Keratinocyte (primary cell): Measurements from ENCODE around the gene CLK3.

Experiments
- CTCF ChIP-seq, 3 experiments: IDR thresholded peaks in 1 of 3; conservative IDR thresholded peaks in 1 of 3; optimal IDR thresholded peaks in 1 of 3; 2 replicates in 2 of 3; 3 replicates in 1 of 3; pipeline versions ENCODE3 to v1.5.1; 2011; ENCODE audit warnings: low read length in 3 of 3, mild to moderate bottlenecking in 3 of 3, moderate library complexity in 2 of 3, control low read depth in 1 of 3, inconsistent platforms in 1 of 3; ENCODE audit not compliant: insufficient read depth in 2 of 3; ENCODE audit errors: extremely low read depth in 1 of 3
- EZH2 ChIP-seq: IDR thresholded peaks from one replicate; pipeline ENCODE4 v1.6.1; 2012; ENCODE audit warnings: inconsistent platforms, mild to moderate bottlenecking, low read length, moderate library complexity

DNA sequence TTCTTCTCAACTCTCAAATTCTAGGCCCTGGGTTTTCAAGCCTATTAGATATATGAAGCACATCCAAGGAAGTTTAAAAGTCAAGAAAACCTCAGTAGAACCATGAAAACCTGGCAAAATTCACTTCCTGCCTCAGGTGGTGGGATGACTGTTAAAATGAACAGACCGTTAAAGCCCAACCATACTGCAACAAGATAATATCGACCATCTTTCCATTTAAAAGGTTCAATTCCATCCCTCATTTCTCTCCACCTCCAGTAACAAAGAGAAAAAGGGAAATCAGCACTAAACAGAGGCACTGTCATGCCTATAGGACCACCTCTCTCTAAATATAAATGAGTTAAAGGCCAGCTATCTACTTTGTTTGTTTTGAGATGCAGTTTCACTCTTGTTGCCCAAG is 49.0 kb downstream of the CLK3 start:
- no peak for TF ChIP-seq CTCF (optimal IDR thresholded peaks at IDR 0.05 in 1 of 3, IDR thresholded peaks at IDR 0.05 in 1 of 3, conservative IDR thresholded peaks at IDR 0.05 in 1 of 3; ENCODE audit: extremely low read depth in 1 of 3, insufficient read depth in 2 of 3, low read length in 3 of 3)
- TF ChIP-seq EZH2 = no peak
